HL-60/S4 treated with retinoic acid at 250 ng/mL for 4 days and 3 days (cell line): Measurements from ENCODE around the gene DPYD.

Experiments used
- in situ Hi-C: fragments of 300-500 bp; cut with MboI; formaldehyde crosslinking; loops from 2 replicates; pipeline ENCODE4 v1.7.0; 2022; ENCODE audit warnings: low sequenced_read_pairs

Gene DPYD

GRCh38 chr1:97907886-97908285 is 12.9 kb downstream of the DPYD start:
- in situ Hi-C loops, result no loop called here

DNA sequence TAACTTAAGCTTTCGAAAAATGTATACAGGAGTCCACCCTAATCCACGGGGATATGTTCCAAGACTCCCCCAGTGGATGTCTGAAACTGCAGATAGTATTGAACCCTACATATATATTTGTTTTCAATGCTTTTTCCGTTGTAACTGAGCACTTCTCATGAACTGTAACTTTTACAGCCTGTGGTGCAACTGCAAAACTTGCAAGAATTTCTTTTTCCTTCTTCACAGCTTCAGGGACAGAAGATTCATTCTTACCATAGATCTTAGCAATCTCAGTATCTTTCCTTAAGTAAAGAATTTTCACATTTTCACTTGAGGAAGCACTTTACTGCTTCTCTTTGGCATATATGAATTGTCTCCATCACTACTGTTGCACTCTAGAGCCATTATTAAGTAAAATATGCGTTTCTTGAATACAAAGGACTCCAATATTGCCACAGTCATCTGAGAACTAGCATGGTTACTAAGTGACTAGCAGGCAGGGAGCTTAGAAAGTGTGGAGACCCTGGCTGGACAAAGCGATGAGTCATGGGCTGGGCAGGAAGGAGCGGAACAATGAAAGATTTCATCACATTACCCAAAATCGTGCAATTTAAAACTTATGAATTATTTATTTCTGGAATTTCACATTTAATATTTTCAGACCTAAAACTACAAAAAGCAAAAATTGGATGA is 14.1 kb downstream of the DPYD start:
- in situ Hi-C loops, result no loop called here

GRCh38 chr1:97905141-97905940 is 15.5 kb downstream of the DPYD start:
- in situ Hi-C loops, result no loop called here

GRCh38 chr1:97904534-97904933 is 16.3 kb downstream of the DPYD start:
- in situ Hi-C loops, result no loop called here

DNA sequence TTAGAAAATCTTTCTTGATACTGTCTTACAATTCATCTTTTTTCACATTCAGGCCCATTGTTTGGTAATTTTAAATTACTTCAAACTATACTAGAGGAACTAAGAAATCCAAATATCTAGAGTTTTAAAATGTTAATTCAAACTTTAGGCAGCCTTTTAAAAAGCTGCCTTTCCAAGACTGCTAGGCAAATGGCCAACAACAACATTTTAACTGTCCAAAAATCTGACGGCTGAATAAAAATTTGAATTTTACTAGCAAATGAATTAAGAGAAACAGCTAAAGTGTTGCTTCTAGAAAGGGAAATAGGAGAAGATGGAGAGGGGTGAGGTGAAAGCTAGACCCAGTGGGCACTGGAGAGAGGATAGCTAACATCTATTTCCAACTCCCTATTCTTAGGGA is 17.2 kb downstream of the DPYD start:
- in situ Hi-C loops, result no loop called here

GRCh38 chr1:97902067-97902466 is 18.8 kb downstream of the DPYD start:
- in situ Hi-C loops, result no loop called here

GRCh38 chr1:97901017-97901658 is 19.7 kb downstream of the DPYD start:
- in situ Hi-C loops, result no loop called here

- in situ Hi-C loops, result no loop called here
Measured at GRCh38 chr1:97898948-97899347, 21.9 kb downstream of the DPYD start.

DNA sequence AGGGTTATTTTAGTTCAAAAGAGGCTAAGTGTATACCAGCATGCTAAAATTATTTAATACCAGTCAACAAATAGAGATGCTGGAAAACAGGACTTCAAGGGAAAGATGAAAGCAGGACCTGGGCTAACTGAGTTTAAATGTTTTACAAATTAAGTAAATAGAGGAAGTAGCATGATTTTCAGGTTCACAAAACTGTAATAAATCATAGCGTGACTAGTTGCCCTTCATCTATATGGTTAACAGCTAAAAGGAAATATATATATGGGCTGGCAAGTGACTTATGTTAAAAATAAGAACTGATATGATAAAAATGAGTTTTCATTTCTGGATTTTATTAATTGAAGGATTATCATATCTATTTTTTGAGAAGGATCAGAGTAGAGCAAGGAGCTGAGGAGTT is 25.6 kb downstream of the DPYD start:
- in situ Hi-C loops, result no loop called here

GRCh38 chr1:97893844-97894243 is 27.0 kb downstream of the DPYD start:
- in situ Hi-C loops, result no loop called here

GRCh38 chr1:97886199-97886598 is 34.6 kb downstream of the DPYD start:
- in situ Hi-C loops, result no loop called here

GRCh38 chr1:97883823-97884222 is 37.0 kb downstream of the DPYD start:
- in situ Hi-C loops, result no loop called here

DNA sequence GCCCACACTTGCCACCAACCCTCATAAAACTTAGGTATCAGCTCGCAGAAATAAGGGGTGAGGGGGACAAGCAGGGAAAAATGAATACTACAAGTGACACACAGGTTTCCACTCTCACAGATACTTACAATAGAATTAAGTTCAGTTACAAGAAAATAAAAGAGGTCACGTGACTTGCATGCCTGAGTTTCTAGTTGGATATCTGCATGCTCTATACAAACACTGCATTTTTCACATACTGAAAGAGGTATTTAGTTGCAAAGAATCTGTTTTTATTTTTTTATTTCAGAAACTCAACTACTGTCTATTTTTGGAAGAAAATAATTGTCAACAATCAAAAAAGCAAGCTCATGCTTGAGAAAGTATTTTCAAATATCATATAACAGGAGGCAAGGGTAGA is 43.5 kb downstream of the DPYD start:
- in situ Hi-C loops, result no loop called here

DNA sequence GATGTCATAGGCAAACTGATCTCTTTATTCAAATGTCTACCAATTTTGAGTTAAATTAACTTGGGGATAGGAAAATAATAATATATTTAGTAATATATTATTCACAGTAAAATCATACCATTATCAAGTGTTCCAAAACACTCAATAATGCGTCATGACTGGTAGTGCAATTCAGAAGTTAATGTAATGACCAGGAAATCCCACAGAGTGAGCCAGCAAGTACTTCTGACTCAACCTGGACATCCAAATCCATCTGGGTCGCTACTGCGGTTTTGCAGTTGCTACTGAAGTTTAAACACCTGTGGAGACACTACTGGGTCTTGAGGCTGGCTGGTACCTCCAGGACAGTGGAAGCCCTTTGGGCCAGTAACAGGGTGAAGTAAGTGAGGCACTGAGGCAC is 44.8 kb downstream of the DPYD start:
- in situ Hi-C loops, result no loop called here

GRCh38 chr1:97870589-97870988 is 50.2 kb downstream of the DPYD start:
- in situ Hi-C loops, result no loop called here

GRCh38 chr1:97869441-97869840 is 51.4 kb downstream of the DPYD start:
- in situ Hi-C loops, result no loop called here

GRCh38 chr1:97867127-97867526 is 53.7 kb downstream of the DPYD start:
- in situ Hi-C loops, result no loop called here

GRCh38 chr1:97864615-97865014 is 56.2 kb downstream of the DPYD start:
- in situ Hi-C loops, result no loop called here

DNA sequence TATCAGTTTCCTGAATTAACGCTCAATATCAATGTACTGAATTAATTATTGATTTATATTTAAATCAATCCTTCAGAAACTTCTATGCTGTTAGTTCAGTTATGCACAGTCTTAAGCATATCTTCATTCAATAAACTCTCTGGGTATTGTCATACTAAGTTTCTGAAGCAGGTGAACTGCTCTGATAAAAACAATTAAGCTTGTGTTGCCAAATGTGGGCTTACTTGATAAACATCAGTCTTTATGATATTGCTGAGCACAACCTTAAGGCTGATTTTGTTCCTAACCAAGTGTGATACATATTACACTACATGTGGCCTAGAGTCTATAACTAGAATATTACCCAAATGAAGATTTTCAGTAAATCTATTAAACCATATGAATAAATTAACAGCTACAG is 67.6 kb downstream of the DPYD start:
- in situ Hi-C loops, result no loop called here

GRCh38 chr1:97849345-97850340 is 71.2 kb downstream of the DPYD start:
- in situ Hi-C loops, result no loop called here

GRCh38 chr1:97845805-97846204 is 75.0 kb downstream of the DPYD start:
- in situ Hi-C loops, result no loop called here
